GM06990 (cell line): ENCODE measurements around the gene CFAP46.

ENCODE experiments used
- DNase-seq: peaks from one replicate; pipeline ENCODE4 v3.0.0-alpha.2; 2011; ENCODE audit not compliant: insufficient read length; ENCODE audit errors: extremely low read depth
- H3K27me3 ChIP-seq: replicated peaks from 2 replicates; pipeline ENCODE4 v1.6.0; 2011; ENCODE audit warnings: low read length; ENCODE audit not compliant: control insufficient read depth, insufficient read depth
- H3K36me3 ChIP-seq: 2 replicates; pipeline ENCODE4 v1.5.1; 2011; ENCODE audit warnings: low read length; ENCODE audit not compliant: control insufficient read depth, insufficient read depth
- H3K4me3 ChIP-seq: replicated peaks from 2 replicates; pipeline ENCODE4 v1.5.1; 2011; ENCODE audit warnings: low read depth, mild to moderate bottlenecking, control low read depth, low read length
- CTCF ChIP-seq: IDR thresholded peaks from 2 replicates; pipeline ENCODE4 v1.5.1; 2011; ENCODE audit warnings: low read length, control low read depth, mild to moderate bottlenecking, inconsistent platforms; ENCODE audit not compliant: insufficient read depth, poor library complexity, severe bottlenecking

The CFAP46 gene

GRCh38 chr10:132781556-132781955 is 160.8 kb downstream of the CFAP46 start:
- no peak for TF ChIP-seq CTCF
- Histone ChIP-seq H3K27me3 (no peaks in the 10 kb centered on the region), H3K36me3 (peaks cover 2% of the 10 kb centered on the region), H3K4me3 (no peak overlapping the region)
- DNase-seq: no peak

- Histone ChIP-seq H3K36me3 (peaks cover 2% of the 10 kb centered on the region), H3K27me3 (no peaks in the 10 kb centered on the region), H3K4me3 (no peak overlapping the region)
- TF ChIP-seq CTCF: no peak
- no peak for DNase-seq
These were observed 162.0 kb downstream of the CFAP46 start for GRCh38 chr10:132780356-132780755.

- peaks cover 2% of the 10 kb centered on the region for H3K36me3 ChIP-seq
- no peak for DNase-seq
- no peak overlapping the region for H3K4me3 ChIP-seq
- TF ChIP-seq CTCF: no peak
- H3K27me3 ChIP-seq: no peaks in the 10 kb centered on the region
These were observed 162.6 kb downstream of the CFAP46 start for GRCh38 chr10:132779549-132780294.

GRCh38 chr10:132777441-132777840 is 164.9 kb downstream of the CFAP46 start:
- TF ChIP-seq CTCF: no peak
- Histone ChIP-seq H3K36me3 (peaks cover 2% of the 10 kb centered on the region), H3K4me3 (no peak overlapping the region), H3K27me3 (no peaks in the 10 kb centered on the region)
- no peak for DNase-seq

DNA sequence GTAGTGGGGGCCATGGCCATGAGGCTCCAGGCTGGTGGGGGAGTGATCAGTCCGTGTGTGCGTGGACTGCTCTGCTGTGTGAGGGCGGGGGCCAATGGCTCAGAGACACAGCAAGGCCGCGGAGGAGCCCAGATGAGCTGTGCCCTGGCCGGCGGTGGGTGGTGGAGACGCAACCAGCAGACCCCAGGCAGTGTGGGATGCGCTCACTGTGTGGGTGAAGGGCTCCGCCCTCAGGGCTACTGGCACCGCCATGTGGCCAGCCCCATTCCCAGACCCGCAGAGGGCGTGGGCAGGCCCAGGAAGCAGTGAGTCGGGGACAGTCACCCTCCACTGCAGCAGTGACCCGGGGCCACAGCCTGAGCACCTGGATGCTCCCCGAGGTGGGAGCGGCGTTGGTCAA is 165.5 kb downstream of the CFAP46 start:
- TF ChIP-seq CTCF: no peak
- Histone ChIP-seq H3K4me3 (no peak overlapping the region), H3K36me3 (no peaks in the 10 kb centered on the region; the same call in none of the 2 replicates), H3K27me3 (no peaks in the 10 kb centered on the region)
- no peak for DNase-seq
